GM18511 (cell line): Measurements from ENCODE around the gene LMO7.
"Not testable (repeated sequence)": the region's sequence is repeated elsewhere in the genome, so short reads cannot be mapped to it uniquely, and the experiment has no call there.

Experiments used
- ATAC-seq: cut with Tn5 transposase; IDR thresholded peaks from one replicate; pipeline ENCODE4 v1.9.1; 2021; ENCODE audit warnings: mild to moderate bottlenecking, moderate library complexity; ENCODE audit not compliant: unreplicated experiment

The LMO7 gene

GRCh38 chr13:75645141-75645540 is 9.0 kb downstream of the LMO7 start:
- ATAC-seq = no peak

- ATAC-seq = peak; percentile 83
Measured at GRCh38 chr13:75647126-75647784, 11.1 kb downstream of the LMO7 start.

- no peak for ATAC-seq
Measured at GRCh38 chr13:75648446-75648845, 12.3 kb downstream of the LMO7 start.

GRCh38 chr13:75651013-75651412 is 14.9 kb downstream of the LMO7 start:
- ATAC-seq = no peak

GRCh38 chr13:75652726-75653125 is 16.6 kb downstream of the LMO7 start:
- no peak for ATAC-seq

GRCh38 chr13:75656425-75656989 is 20.4 kb downstream of the LMO7 start:
- no peak for ATAC-seq

GRCh38 chr13:75657111-75657510 is 21.0 kb downstream of the LMO7 start:
- ATAC-seq = no peak

- ATAC-seq = no peak
Measured at GRCh38 chr13:75660694-75661093, 24.6 kb downstream of the LMO7 start.

GRCh38 chr13:75661443-75661842 is 25.3 kb downstream of the LMO7 start:
- ATAC-seq = no peak

- ATAC-seq = no peak
Measured at GRCh38 chr13:75666646-75667351, 30.7 kb downstream of the LMO7 start.

GRCh38 chr13:75669706-75670105 is 33.6 kb downstream of the LMO7 start:
- no peak for ATAC-seq

GRCh38 chr13:75670496-75670895 is 34.4 kb downstream of the LMO7 start:
- ATAC-seq = no peak

GRCh38 chr13:75675421-75675820 is 39.3 kb downstream of the LMO7 start:
- ATAC-seq = no peak

GRCh38 chr13:75679459-75679858 is 43.3 kb downstream of the LMO7 start:
- no peak for ATAC-seq

- ATAC-seq = not testable (repeated sequence)
Measured at GRCh38 chr13:75680251-75680650, 44.1 kb downstream of the LMO7 start.

- no peak for ATAC-seq
Measured at GRCh38 chr13:75682326-75682725, 46.2 kb downstream of the LMO7 start.

GRCh38 chr13:75685239-75685697 is 49.1 kb downstream of the LMO7 start:
- no peak for ATAC-seq

GRCh38 chr13:75687150-75687763 is 51.1 kb downstream of the LMO7 start:
- no peak for ATAC-seq

GRCh38 chr13:75689686-75690085 is 53.6 kb downstream of the LMO7 start:
- no peak for ATAC-seq

GRCh38 chr13:75690607-75691006 is 54.5 kb downstream of the LMO7 start:
- ATAC-seq = no peak

GRCh38 chr13:75691183-75691582 is 55.1 kb downstream of the LMO7 start:
- ATAC-seq = no peak

- no peak for ATAC-seq
Measured at GRCh38 chr13:75693227-75693626, 57.1 kb downstream of the LMO7 start.
